ENCODE measurements around the gene SLC66A1. TPM values are rescaled to one million over a fixed set of nuclear protein-coding genes. Genes with fewer than 3 reads are reported as not detected.

Gene SLC66A1
- total and polyA plus RNA-seq, 9 of the 15 experiments (the other 6 are each of a cell fraction or from before 2014, with no cell fraction given): 1.2 to 40.8 (median 18.6) TPM

GRCh38 chr1:19332832-19333231 lies 20.7 kb downstream of the SLC66A1 start:
- no peak for FAIRE-seq
- no peak for TF ChIP-seq ATF7 (IDR thresholded peaks at IDR 0.05)
- TF ChIP-seq POLR2G (IDR thresholded peaks at IDR 0.05; ENCODE audit: low read depth, low read length): peak; percentile 22; the same call in 1 of the 2 replicates
- peaks cover 14% of the 10 kb centered on the region; the same call in 2 of the 3 replicates for H3K36me3 ChIP-seq (ENCODE audit: control insufficient read depth, insufficient read depth, low read length)
- H3K9ac ChIP-seq (ENCODE audit: insufficient read depth in 1 of 2, low read depth in 2 of 2, low read length in 2 of 2): peak overlapping the region in 1 of 2 experiments; percentile 65; a peak in 2 of 4 replicates
- H4K20me1 ChIP-seq (replicated peaks; ENCODE audit: control insufficient read depth, insufficient read depth, low read length): peaks cover 8% of the 10 kb centered on the region; the same call in 1 of the 2 replicates
- H3K4me2 ChIP-seq (ENCODE audit: insufficient read depth, low read length): no peak overlapping the region
- peaks cover 0 to 15% of the 10 kb centered on the region in 2 experiments; a peak in 1 of 5 replicates for H3K4me1 ChIP-seq (replicated peaks in 1 of 2; ENCODE audit: control insufficient read depth in 2 of 2, insufficient read depth in 2 of 2, low read length in 2 of 2)
- no peak for ATAC-seq
- no peaks in the 10 kb centered on the region for H3K9me1 ChIP-seq (ENCODE audit: control insufficient read depth, insufficient read depth, low read length)
- POLR2A ChIA-PET: interaction anchor here (0.6 kb wide), 1 partner anchor 62 kb away, joined by 3 read pairs; no protein-coding TSS in a partner anchor
- intact Hi-C loops (cut with micrococcal nuclease): no loop called here
- no TSS peak for BruUV-seq (replicated peaks)
- no peak overlapping the region for H2AFZ ChIP-seq (ENCODE audit: low read depth, low read length)
- no peak for DNase-seq (ENCODE audit: extremely low read depth in 1 of 4, low spot score in 3 of 4)
- no peak overlapping the region for H3K4me3 ChIP-seq
- no peaks in the 10 kb centered on the region for H3K9me3 ChIP-seq (replicated peaks; ENCODE audit: control insufficient read depth, insufficient read depth, low read depth, low read length)
- no peaks in the 10 kb centered on the region for H3K27me3 ChIP-seq (ENCODE audit: control insufficient read depth in 2 of 2, insufficient read depth in 2 of 2, low read length in 2 of 2)
- H3K27ac ChIP-seq (ENCODE audit: extremely low read depth, low read depth, low read length): no peak overlapping the region
- in situ Hi-C loops (cut with MboI): no loop called here
- H3K79me2 ChIP-seq (ENCODE audit: control insufficient read depth, insufficient read depth, low read length): no peaks in the 10 kb centered on the region
- CTCF ChIA-PET (ENCODE audit: low intra/inter-chr PET ratio): no interaction called here
- 84% methylated on average over 12 of the region's 12 CpGs for WGBS (ENCODE audit: insufficient coverage, low coverage, missing lambda C conversion rate)

- Histone ChIP-seq H3K9me1 (ENCODE audit: control insufficient read depth, insufficient read depth, low read length) (peaks cover 3% of the 10 kb centered on the region), H3K4me3 (no peak overlapping the region), H3K4me2 (ENCODE audit: insufficient read depth, low read length) (no peak overlapping the region), H3K9ac (ENCODE audit: insufficient read depth in 1 of 2, low read depth in 2 of 2, low read length in 2 of 2) (peak overlapping the region in 1 of 2 experiments; percentile 65; a peak in 1 of 4 replicates), H3K36me3 (ENCODE audit: control insufficient read depth, insufficient read depth, low read length) (peaks cover 9% of the 10 kb centered on the region; the same call in 2 of the 3 replicates), H3K4me1 (replicated peaks in 1 of 2; ENCODE audit: control insufficient read depth in 2 of 2, insufficient read depth in 2 of 2, low read length in 2 of 2) (peaks cover 0 to 17% of the 10 kb centered on the region in 2 experiments; a peak in 1 of 5 replicates), H3K79me2 (ENCODE audit: control insufficient read depth, insufficient read depth, low read length) (no peaks in the 10 kb centered on the region), H3K27ac (ENCODE audit: extremely low read depth, low read depth, low read length) (no peak overlapping the region), H3K9me3 (replicated peaks; ENCODE audit: control insufficient read depth, insufficient read depth, low read depth, low read length) (no peaks in the 10 kb centered on the region), H2AFZ (ENCODE audit: low read depth, low read length) (no peak overlapping the region), H3K27me3 (ENCODE audit: control insufficient read depth in 2 of 2, insufficient read depth in 2 of 2, low read length in 2 of 2) (no peaks in the 10 kb centered on the region), H4K20me1 (replicated peaks; ENCODE audit: control insufficient read depth, insufficient read depth, low read length) (peaks cover 8% of the 10 kb centered on the region; the same call in 1 of the 2 replicates)
- POLR2A ChIA-PET: interaction anchor here (0.5 to 0.7 kb wide), 4 partner anchors 24 to 257 kb away, joined by 3 read pairs; no protein-coding TSS in a partner anchor
- TF ChIP-seq SMAD3 (CRISPR knock-in tag; conservative IDR thresholded peaks at IDR 0.05): no peak
- TF ChIP-seq CEBPG (CRISPR knock-in tag; IDR thresholded peaks at IDR 0.05): 0 out of 2 replicates have a peak, but pooled peaks have one; percentile 16
- no peak for TF ChIP-seq CEBPG (tag; conservative IDR thresholded peaks at IDR 0.05 in 1 of 2, IDR thresholded peaks at IDR 0.05 in 1 of 2)
- peak; percentile 55 for TF ChIP-seq CEBPB (tag; IDR thresholded peaks at IDR 0.05)
- WGBS (ENCODE audit: insufficient coverage, low coverage, missing lambda C conversion rate): 63% methylated on average over 9 of the region's 9 CpGs
- in situ Hi-C loops (cut with MboI): no loop called here
- intact Hi-C loops (cut with micrococcal nuclease): no loop called here
- ATAC-seq: no peak
- no peak for FAIRE-seq
- BruUV-seq (replicated peaks): no TSS peak
- no peak for DNase-seq (ENCODE audit: extremely low read depth in 1 of 4, low spot score in 3 of 4)
- CTCF ChIA-PET (ENCODE audit: low intra/inter-chr PET ratio): no interaction called here
These were observed 21.6 kb downstream of the SLC66A1 start for GRCh38 chr1:19333587-19334354.

Measured in K562 (cell line).